ENCODE data around the gene DDR2. TPM values are rescaled to one million over a fixed set of nuclear protein-coding genes. Genes with fewer than 3 reads are reported as not detected.
"Not testable (repeated sequence)": the region's sequence is repeated elsewhere in the genome, so short reads cannot be mapped to it uniquely, and the experiment has no call there.

Gene DDR2
- polyA plus RNA-seq, 1 of the 3 experiments (the other 2 are of a cell fraction), result 34.0 TPM

- Histone ChIP-seq H3K9ac (no peak overlapping the region), H3K79me2 (ENCODE audit: insufficient read depth) (no peaks in the 10 kb centered on the region), H3K4me1 (ENCODE audit: control insufficient read depth in 1 of 2, insufficient read depth in 2 of 2, low read depth in 1 of 2, low read length in 1 of 2) (no peaks in the 10 kb centered on the region), H3F3A (replicated peaks; ENCODE audit: insufficient read depth) (no peaks in the 10 kb centered on the region), H3K27ac (ENCODE audit: low read depth in 2 of 2, low read length in 1 of 2) (no peak overlapping the region), H3K27me3 (ENCODE audit: insufficient read depth) (no peaks in the 10 kb centered on the region), H3K9me3 (no peaks in the 10 kb centered on the region), H4K20me1 (ENCODE audit: insufficient read depth) (no peaks in the 10 kb centered on the region), H3K36me3 (replicated peaks in 1 of 2; ENCODE audit: control insufficient read depth in 1 of 2, insufficient read depth in 2 of 2, low read length in 1 of 2) (peaks cover 71 to 83% of the 10 kb centered on the region in 2 experiments), H3K9me2 (no peaks in the 10 kb centered on the region), H3K4me3 (ENCODE audit: low read depth in 2 of 2, low read length in 1 of 2) (no peak overlapping the region), H3K4me2 (no peak overlapping the region), H2AFZ (ENCODE audit: low read depth) (no peak overlapping the region)
- TF ChIP-seq CTCF (IDR thresholded peaks at IDR 0.05) (no peak), ELF1 (IDR thresholded peaks at IDR 0.05) (no peak), TAF1 (IDR thresholded peaks at IDR 0.05; ENCODE audit: borderline replicate concordance, low read depth, low read length) (no peak), TEAD4 (IDR thresholded peaks at IDR 0.05; ENCODE audit: borderline replicate concordance, insufficient read depth) (no peak), FOSL2 (IDR thresholded peaks at IDR 0.05; ENCODE audit: borderline replicate concordance, low read depth) (no peak), POLR2AphosphoS5 (IDR thresholded peaks at IDR 0.05; ENCODE audit: low read depth, low read length) (no peak), MEF2A (IDR thresholded peaks at IDR 0.05; ENCODE audit: borderline replicate concordance, low read depth) (no peak)
- ChIA-PET POLR2A (no interaction called here), CTCF (interaction anchor here (1.3 kb wide), 1 partner anchor 166 kb away, joined by 4 read pairs; no protein-coding TSS in a partner anchor)
- no peak for DNase-seq
- 93% methylated on average over 1 of the region's 1 CpG for WGBS (ENCODE audit: low lambda C conversion rate)
These were observed 146.8 kb downstream of the DDR2 start for GRCh38 chr1:162779043-162779442.

- Histone ChIP-seq H3K9ac (no peak overlapping the region), H3K36me3 (replicated peaks in 1 of 2; ENCODE audit: control insufficient read depth in 1 of 2, insufficient read depth in 2 of 2, low read length in 1 of 2) (peaks cover 46 to 52% of the 10 kb centered on the region in 2 experiments), H3K9me3 (no peaks in the 10 kb centered on the region), H3F3A (replicated peaks; ENCODE audit: insufficient read depth) (peaks cover 5% of the 10 kb centered on the region), H3K4me3 (ENCODE audit: low read depth in 2 of 2, low read length in 1 of 2) (no peak overlapping the region), H3K27me3 (ENCODE audit: insufficient read depth) (no peaks in the 10 kb centered on the region), H3K27ac (ENCODE audit: low read depth in 2 of 2, low read length in 1 of 2) (no peak overlapping the region), H3K4me2 (no peak overlapping the region), H4K20me1 (ENCODE audit: insufficient read depth) (no peaks in the 10 kb centered on the region), H2AFZ (ENCODE audit: low read depth) (no peak overlapping the region), H3K4me1 (ENCODE audit: control insufficient read depth in 1 of 2, insufficient read depth in 2 of 2, low read depth in 1 of 2, low read length in 1 of 2) (no peaks in the 10 kb centered on the region), H3K9me2 (no peaks in the 10 kb centered on the region), H3K79me2 (ENCODE audit: insufficient read depth) (no peaks in the 10 kb centered on the region)
- no peak for DNase-seq
- ChIA-PET CTCF (no interaction called here), POLR2A (no interaction called here)
- no peak for TF ChIP-seq EP300 (IDR thresholded peaks at IDR 0.05; ENCODE audit: borderline replicate concordance in 1 of 2, low read depth in 1 of 2, low read length in 1 of 2)
- no peak for TF ChIP-seq CTCF (IDR thresholded peaks at IDR 0.05)
- TF ChIP-seq FOXM1 (IDR thresholded peaks at IDR 0.05; ENCODE audit: low read depth), result no peak
- TF ChIP-seq SMC3 (IDR thresholded peaks at IDR 0.05; ENCODE audit: low read depth, low read length), result no peak
- no peak for TF ChIP-seq EZH2phosphoT487 (IDR thresholded peaks at IDR 0.05; ENCODE audit: borderline replicate concordance, low read depth)
- TF ChIP-seq USF2 (IDR thresholded peaks at IDR 0.05; ENCODE audit: borderline replicate concordance, low read depth, low read length), result no peak
- TF ChIP-seq YY1 (IDR thresholded peaks at IDR 0.05; ENCODE audit: low read depth), result no peak
- no peak for TF ChIP-seq RXRA (IDR thresholded peaks at IDR 0.05; ENCODE audit: borderline replicate concordance, low read depth)
- no peak for TF ChIP-seq RFX5 (IDR thresholded peaks at IDR 0.05; ENCODE audit: low read length)
- no peak for TF ChIP-seq MEF2A (IDR thresholded peaks at IDR 0.05; ENCODE audit: borderline replicate concordance, low read depth)
- TF ChIP-seq FOSL2 (IDR thresholded peaks at IDR 0.05; ENCODE audit: borderline replicate concordance, low read depth), result no peak
These were observed 150.4 kb downstream of the DDR2 start for GRCh38 chr1:162782671-162783070.

- 100% methylated on average over 1 of the region's 1 CpG for WGBS (ENCODE audit: low lambda C conversion rate)
- CTCF ChIA-PET; POLR2A ChIA-PET; H2AFZ ChIP-seq (ENCODE audit: low read depth); H3K9me3 ChIP-seq; H3K4me3 ChIP-seq (ENCODE audit: low read depth in 2 of 2, low read length in 1 of 2); DNase-seq; H3K27ac ChIP-seq (ENCODE audit: low read depth in 2 of 2, low read length in 1 of 2); H3K9me2 ChIP-seq; H3K4me1 ChIP-seq (ENCODE audit: control insufficient read depth in 1 of 2, insufficient read depth in 2 of 2, low read depth in 1 of 2, low read length in 1 of 2); H3F3A ChIP-seq (replicated peaks; ENCODE audit: insufficient read depth); H3K27me3 ChIP-seq (ENCODE audit: insufficient read depth); H3K79me2 ChIP-seq (ENCODE audit: insufficient read depth); H4K20me1 ChIP-seq (ENCODE audit: insufficient read depth); H3K4me2 ChIP-seq; H3K9ac ChIP-seq: not testable (repeated sequence)
- peaks cover 27 to 30% of the 10 kb centered on the region in 2 experiments for H3K36me3 ChIP-seq (replicated peaks in 1 of 2; ENCODE audit: control insufficient read depth in 1 of 2, insufficient read depth in 2 of 2, low read length in 1 of 2)
These were observed 152.7 kb downstream of the DDR2 start for GRCh38 chr1:162784926-162785325.
